Lung microvascular endothelial cell (primary cell): Measurements from ENCODE around the gene SERPINB7. TPM values are rescaled to one million over a fixed set of nuclear protein-coding genes. Genes with fewer than 3 reads are reported as not detected.

ENCODE experiments used
- DNase-seq, 2 donors: peaks; one replicate each; pipeline versions ENCODE4 v3.0.0 to v3.0.0-alpha.2; 2010; ENCODE audit warnings: low read depth in 2 of 2
- total RNA-seq: library from RNA; depleted of rRNA; stranded (reverse); fragments of >200 nt; gene quantifications from 2 replicates; pipeline ENCODE4 v1.2.1, GENCODE V29; 2014

SERPINB7 gene
- total RNA-seq, 1 donor from 2014 or later: not detected

GRCh38 chr18:63787673-63788072, 12.5 kb downstream of the SERPINB7 start:
- DNase-seq: no peak

DNA sequence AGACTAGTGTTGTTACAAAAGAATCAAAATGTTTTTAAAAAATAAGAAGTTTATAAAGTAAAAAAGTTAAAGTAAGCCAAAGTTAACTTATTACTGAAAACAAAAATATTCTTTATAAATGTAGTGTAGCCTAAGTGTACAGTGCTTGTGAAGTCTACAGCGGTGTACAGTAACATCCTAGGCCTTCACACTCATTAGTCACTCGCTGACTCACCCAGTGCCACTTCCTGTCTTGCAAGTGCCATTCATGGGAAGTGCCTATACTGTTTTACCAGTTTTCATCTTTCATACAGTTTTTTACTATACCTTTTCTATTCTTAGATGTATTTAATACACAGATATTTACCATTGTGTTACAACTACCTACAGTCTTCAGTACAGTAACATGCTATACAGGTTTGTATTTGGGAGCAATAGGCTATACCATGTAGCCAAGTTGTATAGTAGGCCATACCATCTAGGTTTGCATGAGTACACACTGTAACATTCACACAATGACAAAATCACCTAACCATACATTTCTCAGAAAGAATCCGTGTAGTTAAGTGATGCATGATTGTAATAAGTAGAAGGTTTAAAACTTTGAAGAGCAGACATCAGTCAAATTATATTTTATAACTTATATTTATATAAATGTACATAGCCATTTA, 13.4 kb downstream of the SERPINB7 start:
- DNase-seq: peak; percentile 16 to 84

DNA sequence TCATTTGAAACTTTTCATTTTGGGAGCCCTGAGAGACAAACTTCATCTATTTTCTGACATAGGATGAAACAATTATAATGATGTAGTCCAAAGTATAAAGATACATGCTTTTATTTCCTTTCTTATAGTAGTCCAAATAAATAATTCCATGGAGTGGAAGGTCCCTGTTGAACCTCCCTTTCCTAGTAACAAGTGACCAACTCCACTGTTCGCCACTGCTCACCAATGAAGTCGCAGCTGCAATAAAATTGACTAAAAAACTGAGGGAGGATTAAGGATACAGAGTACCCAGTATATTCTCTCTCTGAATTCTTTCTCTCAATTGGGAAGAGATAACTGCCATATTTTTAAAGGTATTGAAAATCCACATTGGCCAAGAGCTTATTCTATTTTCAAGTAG, 14.1 kb downstream of the SERPINB7 start:
- DNase-seq: no peak

- no peak for DNase-seq
These were observed 20.4 kb downstream of the SERPINB7 start for GRCh38 chr18:63795606-63796005.

- DNase-seq: no peak
These were observed 24.0 kb downstream of the SERPINB7 start for GRCh38 chr18:63799189-63799588.

DNA sequence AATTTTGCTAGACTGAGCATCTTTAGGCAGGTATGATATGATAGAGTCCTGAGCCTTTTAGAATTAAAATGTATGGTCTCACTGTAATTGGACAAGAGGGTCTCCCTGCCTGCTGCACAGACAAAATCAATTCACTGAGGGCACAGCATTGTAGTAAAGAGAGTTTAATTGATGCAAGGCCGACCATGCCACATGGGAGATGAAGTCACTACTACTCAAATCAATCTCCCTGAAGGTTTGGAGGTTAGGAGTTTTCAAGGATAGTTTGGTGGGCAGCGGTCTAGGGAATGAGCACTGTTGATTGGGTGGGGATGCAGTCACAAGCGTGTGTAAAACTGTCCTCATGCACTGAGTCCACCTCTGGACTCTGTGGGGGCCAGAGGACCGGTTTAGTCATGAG, 26.1 kb downstream of the SERPINB7 start:
- no peak for DNase-seq

GRCh38 chr18:63808125-63808524, 32.9 kb downstream of the SERPINB7 start:
- DNase-seq: no peak

GRCh38 chr18:63817441-63818051, 42.3 kb downstream of the SERPINB7 start:
- DNase-seq: no peak

DNA sequence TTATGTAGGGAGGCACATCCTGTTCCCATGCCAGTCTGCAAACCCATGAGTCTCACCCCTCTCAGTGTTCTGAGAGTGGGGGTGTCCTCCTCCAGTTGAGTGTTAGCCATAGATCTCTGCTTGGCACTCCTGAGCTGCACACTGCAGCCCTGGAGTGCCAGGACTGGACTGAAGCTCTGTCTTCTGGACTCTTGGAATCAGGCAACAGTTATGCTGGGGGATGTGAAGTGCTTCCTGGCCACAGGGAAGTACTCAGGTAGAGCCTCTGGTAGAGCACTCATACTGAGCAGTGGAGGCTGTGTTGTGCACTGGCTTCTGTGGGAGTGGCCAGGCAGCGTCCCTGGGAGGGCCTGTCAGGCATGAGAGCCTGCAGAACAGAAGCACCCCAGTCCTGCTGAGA, 43.0 kb downstream of the SERPINB7 start:
- DNase-seq: no peak

DNA sequence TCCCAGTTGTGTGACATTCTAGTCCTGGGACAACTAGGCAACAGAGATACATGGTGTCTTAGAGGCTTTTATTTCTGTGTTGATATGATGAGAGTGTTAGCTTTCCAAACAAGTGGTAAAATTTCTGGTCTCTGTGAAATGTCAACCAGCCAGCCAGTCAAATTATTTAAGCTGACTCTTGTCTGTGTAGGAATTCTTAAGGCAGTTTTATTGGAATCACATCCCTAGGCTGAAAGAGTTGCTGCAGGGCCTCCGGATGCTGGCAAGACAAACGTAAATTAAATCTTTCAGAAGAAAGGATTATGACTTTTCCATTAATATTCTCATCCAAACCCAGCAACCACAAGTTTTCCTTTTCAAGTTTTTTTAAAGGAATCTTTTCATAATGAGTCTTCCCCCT, 44.6 kb downstream of the SERPINB7 start:
- no peak for DNase-seq

DNA sequence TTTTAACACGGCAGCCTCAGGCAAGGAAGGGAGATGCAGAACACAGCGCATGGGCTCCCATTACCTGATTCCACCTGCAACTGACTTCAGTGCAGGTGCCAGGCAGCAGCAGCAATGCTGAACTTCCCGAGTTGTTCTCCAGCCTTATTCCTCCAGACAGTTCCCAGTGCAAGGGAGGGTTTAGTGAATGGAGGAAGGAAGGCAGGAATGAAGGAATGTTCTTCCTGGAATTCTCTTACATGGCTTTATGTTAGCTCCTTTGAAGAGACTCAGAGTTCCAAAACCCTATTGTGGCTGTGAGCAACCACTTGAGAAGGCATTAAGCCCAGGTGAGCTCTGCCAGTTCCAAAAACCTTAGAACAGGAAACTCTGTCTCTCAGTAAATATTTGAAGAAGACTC, 45.5 kb downstream of the SERPINB7 start:
- DNase-seq: no peak

DNA sequence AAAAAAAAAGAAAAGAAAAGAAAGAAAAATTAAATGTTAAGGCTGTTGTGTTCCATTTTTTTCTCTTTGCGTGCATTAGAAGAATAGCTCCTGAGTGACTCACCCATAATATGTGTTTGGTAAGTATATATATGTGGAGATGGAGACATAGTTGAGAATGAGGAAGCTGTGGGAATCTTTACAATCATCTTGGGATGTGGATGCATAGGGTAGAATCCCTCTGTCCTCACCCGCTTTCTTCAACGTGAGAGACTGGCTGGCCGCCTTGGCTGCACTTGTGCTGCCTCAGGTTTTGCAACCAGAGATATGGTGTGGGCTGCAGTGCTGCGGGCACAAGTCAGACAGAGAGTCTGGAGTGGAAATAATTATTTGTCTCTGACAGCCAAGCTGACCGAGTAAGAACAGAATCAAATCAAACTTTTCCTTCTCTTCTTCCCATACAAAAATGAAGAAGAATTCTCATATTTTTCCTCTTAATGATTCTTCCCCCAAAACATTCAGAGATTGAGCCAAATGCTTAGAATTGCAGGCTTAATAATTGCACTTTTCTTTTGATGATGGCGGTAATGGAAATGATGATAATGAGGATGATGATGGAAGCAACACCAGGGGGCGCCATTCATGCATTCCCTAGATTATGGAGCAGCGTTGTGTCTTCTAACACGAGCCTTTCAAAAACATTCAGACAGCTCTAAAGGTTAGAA, 48.5 kb downstream of the SERPINB7 start:
- DNase-seq: peak; percentile 43 to 62

DNA sequence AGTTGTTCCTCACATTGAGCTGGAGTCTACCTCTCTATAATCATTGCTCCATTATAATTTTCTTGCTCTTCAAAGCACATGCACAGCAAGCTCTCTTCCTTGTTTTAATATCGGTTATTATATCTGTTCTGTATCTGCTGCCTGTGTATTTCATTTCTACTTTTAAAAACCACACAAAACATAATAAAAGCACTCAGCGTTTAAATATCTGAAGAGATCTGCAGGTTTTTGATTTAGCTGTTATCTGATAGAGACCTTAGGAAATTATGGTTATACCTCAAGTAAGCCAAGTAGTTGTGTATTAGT, 49.0 kb downstream of the SERPINB7 start:
- no peak for DNase-seq

GRCh38 chr18:63828120-63828519, 52.9 kb downstream of the SERPINB7 start:
- no peak for DNase-seq

DNA sequence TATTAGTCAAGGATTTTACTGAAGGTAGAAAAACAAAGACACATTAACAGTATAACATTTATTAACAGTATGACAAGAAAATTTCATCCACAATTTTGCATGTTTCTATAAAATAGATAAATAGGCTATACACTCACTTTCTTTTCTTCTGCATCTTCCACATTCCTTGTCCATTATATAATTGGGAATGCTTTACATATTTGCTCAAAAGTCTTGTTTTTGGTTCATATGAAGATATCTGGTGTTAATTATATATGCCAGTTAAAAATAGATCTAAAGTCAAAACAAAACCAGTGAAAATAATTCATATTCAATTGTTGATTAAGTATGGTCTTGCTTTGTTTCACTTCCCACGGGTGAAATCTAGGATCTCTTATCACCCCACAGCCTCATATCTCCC, 53.4 kb downstream of the SERPINB7 start:
- DNase-seq: no peak

- DNase-seq: no peak
These were observed 54.7 kb downstream of the SERPINB7 start for GRCh38 chr18:63829886-63830285.

- no peak for DNase-seq
These were observed 56.0 kb downstream of the SERPINB7 start for GRCh38 chr18:63831080-63831788.

- no peak for DNase-seq
These were observed 57.3 kb downstream of the SERPINB7 start for GRCh38 chr18:63832470-63832869.

GRCh38 chr18:63834471-63835113, 59.4 kb downstream of the SERPINB7 start:
- no peak for DNase-seq

GRCh38 chr18:63836456-63836855, 61.2 kb downstream of the SERPINB7 start:
- no peak for DNase-seq

- no peak for DNase-seq
These were observed 62.4 kb downstream of the SERPINB7 start for GRCh38 chr18:63837590-63837989.

DNA sequence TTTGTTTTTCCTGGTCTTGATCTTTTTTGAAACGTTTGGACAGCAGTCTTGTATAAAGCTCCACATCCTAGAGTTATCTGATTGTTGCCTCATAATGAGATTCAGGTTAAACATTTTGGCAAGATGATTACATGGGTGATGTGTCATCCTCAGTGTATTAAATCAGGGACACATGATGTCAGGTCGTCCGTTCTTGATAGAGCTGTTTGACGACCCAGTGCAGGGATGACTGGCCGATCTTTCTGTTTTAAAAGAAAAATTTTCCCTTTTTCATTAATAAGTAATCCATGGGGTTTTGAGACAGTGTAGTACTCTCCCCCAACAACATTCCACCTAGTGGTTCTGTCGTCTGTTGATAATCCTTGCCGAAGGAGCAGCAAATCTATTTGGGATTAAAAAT, 67.8 kb downstream of the SERPINB7 start:
- no peak for DNase-seq
